ENCODE results near the gene IER5.
"Not testable (repeated sequence)": the region's sequence is repeated elsewhere in the genome, so short reads cannot be mapped to it uniquely, and the experiment has no call there.

The IER5 gene

GRCh38 chr1:181088079-181089016 lies at the start of gene IER5:
IER5 (plus strand) TSS chr1:181088700; CDS start chr1:181088903, 203 bp downstream.
- DNase-seq: peak; percentile 94

GRCh38 chr1:181040284-181040865 lies 48.1 kb upstream of the IER5 start:
- no peak for DNase-seq

GRCh38 chr1:181043025-181043888 lies 45.2 kb upstream of the IER5 start:
- no peak for DNase-seq

- no peak for DNase-seq
Observed at GRCh38 chr1:181044449-181044966, 44.0 kb upstream of the IER5 start.

GRCh38 chr1:181045946-181046345 lies 42.6 kb upstream of the IER5 start:
- DNase-seq: not testable (repeated sequence)

GRCh38 chr1:181049378-181049777 lies 39.1 kb upstream of the IER5 start:
- no peak for DNase-seq

- DNase-seq: no peak
Observed at GRCh38 chr1:181050922-181051321, 37.6 kb upstream of the IER5 start.

- no peak for DNase-seq
Observed at GRCh38 chr1:181056560-181056959, 31.9 kb upstream of the IER5 start.

GRCh38 chr1:181057079-181057478 lies 31.4 kb upstream of the IER5 start:
- DNase-seq: no peak

- DNase-seq: no peak
Observed at GRCh38 chr1:181059435-181059834, 29.1 kb upstream of the IER5 start.

- DNase-seq: no peak
Observed at GRCh38 chr1:181060066-181060465, 28.4 kb upstream of the IER5 start.

GRCh38 chr1:181060947-181061346 lies 27.6 kb upstream of the IER5 start:
- not testable (repeated sequence) for DNase-seq

- no peak for DNase-seq
Observed at GRCh38 chr1:181061487-181061886, 27.0 kb upstream of the IER5 start.

- DNase-seq: no peak
Observed at GRCh38 chr1:181061891-181062835, 26.3 kb upstream of the IER5 start.

GRCh38 chr1:181062836-181063428 lies 25.6 kb upstream of the IER5 start:
- no peak for DNase-seq

- DNase-seq: no peak
Observed at GRCh38 chr1:181064011-181064623, 24.4 kb upstream of the IER5 start.

- no peak for DNase-seq
Observed at GRCh38 chr1:181064702-181065101, 23.8 kb upstream of the IER5 start.

- no peak for DNase-seq
Observed at GRCh38 chr1:181073638-181074037, 14.9 kb upstream of the IER5 start.

- DNase-seq: no peak
Observed at GRCh38 chr1:181075766-181076350, 12.6 kb upstream of the IER5 start.

GRCh38 chr1:181076852-181077251 lies 11.6 kb upstream of the IER5 start:
- DNase-seq: no peak

Measured in activated T-cell treated with anti-CD3 and anti-CD28 coated beads for 4 hours (primary cell).